Loucy (cell line): Measurements from ENCODE around the gene ADAT3.
A peak's percentile ranks its signal among the peaks of the same experiment; 100 is the strongest.

ENCODE experiments used
- H2AFZ ChIP-seq: fragments of 200-600 bp; sonication (generic); 2 replicates; pipeline ENCODE4 v1.6.0; 2016; ENCODE audit warnings: antibody characterized with exemption, mild to moderate bottlenecking, low read length, moderate library complexity
- H3F3A ChIP-seq: fragments of 200-600 bp; 2 replicates; pipeline ENCODE4 v1.6.0; 2016; ENCODE audit warnings: antibody characterized with exemption, low read depth, mild to moderate bottlenecking
- H3K27me3 ChIP-seq: fragments of 200-600 bp; sonication (generic); 2 replicates; pipeline ENCODE4 v1.6.1; 2014; ENCODE audit warnings: low read length, mild to moderate bottlenecking; ENCODE audit not compliant: insufficient read depth, poor library complexity, severe bottlenecking
- H3K36me3 ChIP-seq: fragments of 200-600 bp; sonication (generic); 2 replicates; pipeline ENCODE4 v1.6.1; 2016; ENCODE audit warnings: low read length; ENCODE audit not compliant: insufficient read depth
- H3K4me1 ChIP-seq: fragments of 200-600 bp; sonication (generic); 2 replicates; pipeline ENCODE4 v1.5.1; 2014; ENCODE audit warnings: low read length, mild to moderate bottlenecking; ENCODE audit not compliant: insufficient read depth, poor library complexity, severe bottlenecking
- H3K4me2 ChIP-seq: fragments of 200-600 bp; sonication (generic); 2 replicates; pipeline ENCODE4 v1.6.0; 2014; ENCODE audit warnings: antibody characterized with exemption, low read length, low read depth, mild to moderate bottlenecking; ENCODE audit not compliant: poor library complexity, severe bottlenecking
- H3K4me3 ChIP-seq: fragments of 200-600 bp; sonication (generic); 2 replicates; pipeline ENCODE4 v1.5.1; 2014; ENCODE audit warnings: low read length, mild to moderate bottlenecking, mixed read lengths; ENCODE audit not compliant: poor library complexity, severe bottlenecking
- H3K79me2 ChIP-seq: fragments of 200-600 bp; sonication (generic); 2 replicates; pipeline ENCODE4 v1.6.1; 2014; ENCODE audit warnings: low read length; ENCODE audit not compliant: insufficient read depth
- H3K9ac ChIP-seq: fragments of 200-600 bp; sonication (generic); 2 replicates; pipeline ENCODE4 v1.6.0; 2014; ENCODE audit warnings: mild to moderate bottlenecking, low read depth, low read length, moderate library complexity; ENCODE audit not compliant: poor library complexity, severe bottlenecking
- H3K9me2 ChIP-seq: fragments of 200-600 bp; sonication (generic); replicated peaks from 2 replicates; pipeline ENCODE4 v1.6.1; 2016; ENCODE audit warnings: low read depth, low read length, mixed read lengths
- H3K9me3 ChIP-seq: fragments of 200-600 bp; sonication (generic); 2 replicates; pipeline ENCODE4 v1.6.1; 2014; ENCODE audit warnings: mild to moderate bottlenecking, antibody characterized with exemption, low read length, low read depth; ENCODE audit not compliant: insufficient read depth
- H4K20me1 ChIP-seq: fragments of 200-600 bp; sonication (generic); 2 replicates; pipeline ENCODE4 v1.6.0; 2014; ENCODE audit warnings: antibody characterized with exemption, low read length, mild to moderate bottlenecking; ENCODE audit not compliant: insufficient read depth, poor library complexity, severe bottlenecking
- EZH2phosphoT487 ChIP-seq: fragments of 200-600 bp; IDR thresholded peaks from 2 replicates; pipeline ENCODE4 v1.6.1; 2018; ENCODE audit warnings: antibody characterized with exemption, mild to moderate bottlenecking, moderate library complexity, borderline replicate concordance
- TF ChIP-seq, protein P1 (sequence below): fragments of 200-600 bp; sonication (generic); conservative IDR thresholded peaks from 2 replicates; pipeline ENCODE4 v1.5.1; 2014; ENCODE audit warnings: mild to moderate bottlenecking, antibody characterized with exemption, low read length

ADAT3 gene

DNA sequence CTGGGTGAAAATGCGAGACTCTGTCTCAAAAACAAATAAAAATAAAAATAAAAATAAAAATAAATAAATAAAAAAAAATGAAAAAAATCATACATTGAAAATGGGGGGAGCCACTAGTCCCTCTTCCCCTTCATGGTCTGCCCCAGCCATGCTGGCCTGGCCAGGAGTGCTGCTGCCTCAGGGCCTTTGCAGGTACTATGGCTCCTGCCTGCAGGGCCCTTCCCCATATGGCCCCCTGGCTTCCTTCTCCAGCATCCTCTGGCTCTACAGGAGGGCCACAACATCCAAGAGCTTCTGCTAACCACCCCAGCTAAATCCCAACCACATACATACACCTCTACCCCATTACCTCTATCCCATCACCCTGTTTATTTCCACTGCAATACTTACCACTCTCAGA, 15.3 kb upstream of the ADAT3 start:
- no peaks in the 10 kb centered on the region for H3K9me2 ChIP-seq
- no peaks in the 10 kb centered on the region for H3K27me3 ChIP-seq
- no peaks in the 10 kb centered on the region for H3F3A ChIP-seq
- no peak overlapping the region for H3K4me3 ChIP-seq
- H3K36me3 ChIP-seq = no peaks in the 10 kb centered on the region
- no peak overlapping the region for H3K9ac ChIP-seq
- no peak overlapping the region for H2AFZ ChIP-seq
- no peaks in the 10 kb centered on the region for H3K9me3 ChIP-seq
- H3K4me1 ChIP-seq = peaks cover 3% of the 10 kb centered on the region
- peaks cover 2% of the 10 kb centered on the region for H3K79me2 ChIP-seq
- peaks cover under 1% of the 10 kb centered on the region for H4K20me1 ChIP-seq
- H3K4me2 ChIP-seq = no peak overlapping the region
- TF ChIP-seq EZH2phosphoT487 = no peak
- TF ChIP-seq, protein P1, sequence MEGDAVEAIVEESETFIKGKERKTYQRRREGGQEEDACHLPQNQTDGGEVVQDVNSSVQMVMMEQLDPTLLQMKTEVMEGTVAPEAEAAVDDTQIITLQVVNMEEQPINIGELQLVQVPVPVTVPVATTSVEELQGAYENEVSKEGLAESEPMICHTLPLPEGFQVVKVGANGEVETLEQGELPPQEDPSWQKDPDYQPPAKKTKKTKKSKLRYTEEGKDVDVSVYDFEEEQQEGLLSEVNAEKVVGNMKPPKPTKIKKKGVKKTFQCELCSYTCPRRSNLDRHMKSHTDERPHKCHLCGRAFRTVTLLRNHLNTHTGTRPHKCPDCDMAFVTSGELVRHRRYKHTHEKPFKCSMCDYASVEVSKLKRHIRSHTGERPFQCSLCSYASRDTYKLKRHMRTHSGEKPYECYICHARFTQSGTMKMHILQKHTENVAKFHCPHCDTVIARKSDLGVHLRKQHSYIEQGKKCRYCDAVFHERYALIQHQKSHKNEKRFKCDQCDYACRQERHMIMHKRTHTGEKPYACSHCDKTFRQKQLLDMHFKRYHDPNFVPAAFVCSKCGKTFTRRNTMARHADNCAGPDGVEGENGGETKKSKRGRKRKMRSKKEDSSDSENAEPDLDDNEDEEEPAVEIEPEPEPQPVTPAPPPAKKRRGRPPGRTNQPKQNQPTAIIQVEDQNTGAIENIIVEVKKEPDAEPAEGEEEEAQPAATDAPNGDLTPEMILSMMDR = no peak

DNA sequence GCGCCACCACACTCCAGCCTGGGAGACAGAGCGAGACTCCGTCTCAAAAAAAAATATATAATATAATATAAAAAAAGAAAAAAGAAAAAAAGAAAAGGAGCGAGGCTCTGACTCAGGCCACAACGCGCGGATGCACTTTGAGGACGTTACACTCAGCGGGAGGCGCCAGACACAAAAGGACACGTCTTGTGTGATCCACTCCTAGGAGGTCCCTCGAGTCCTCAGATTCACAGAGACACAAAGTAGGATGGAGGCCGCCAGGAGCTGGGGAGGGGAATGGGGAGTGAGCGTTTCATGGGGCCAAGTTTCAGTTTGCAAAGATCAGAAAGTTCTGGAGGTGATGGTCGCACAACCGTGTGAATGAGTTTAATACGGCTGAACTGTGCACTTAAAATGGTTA, 11.4 kb upstream of the ADAT3 start:
- Histone ChIP-seq H3K9me2 (no peaks in the 10 kb centered on the region), H3K4me2 (no peak overlapping the region), H3F3A (no peaks in the 10 kb centered on the region), H3K36me3 (no peaks in the 10 kb centered on the region), H3K4me1 (peaks cover 30% of the 10 kb centered on the region), H3K79me2 (peaks cover 5% of the 10 kb centered on the region; the same call in 1 of the 2 replicates), H2AFZ (no peak overlapping the region), H4K20me1 (no peaks in the 10 kb centered on the region), H3K27me3 (no peaks in the 10 kb centered on the region), H3K9ac (no peak overlapping the region), H3K9me3 (no peaks in the 10 kb centered on the region), H3K4me3 (no peak overlapping the region)
- TF ChIP-seq, protein P1 = no peak
- no peak for TF ChIP-seq EZH2phosphoT487

DNA sequence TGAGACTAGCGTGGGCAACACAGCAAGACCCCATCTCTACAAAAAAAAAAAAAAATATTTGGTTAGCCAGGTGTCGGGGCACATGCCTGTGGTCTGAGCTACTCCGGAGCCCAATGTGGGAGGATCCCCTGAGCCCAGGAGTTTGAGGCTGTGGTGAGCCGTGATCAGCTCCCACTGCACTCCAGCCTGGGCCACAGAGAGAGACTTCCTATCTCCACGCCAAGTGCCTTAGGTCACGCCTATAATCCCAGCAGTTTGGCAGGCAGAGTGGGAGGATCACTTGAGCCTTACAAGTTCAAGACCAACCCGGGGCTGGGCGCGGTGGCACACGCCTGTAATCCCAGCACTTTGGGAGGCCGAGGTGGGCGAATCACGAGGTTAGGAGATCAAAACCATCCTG, 8.7 kb upstream of the ADAT3 start:
- peak overlapping the region; percentile 67 for H3K9ac ChIP-seq
- H3F3A ChIP-seq = no peaks in the 10 kb centered on the region
- TF ChIP-seq, protein P1 = no peak
- TF ChIP-seq EZH2phosphoT487 = no peak
- no peaks in the 10 kb centered on the region for H3K9me2 ChIP-seq
- peaks cover 5% of the 10 kb centered on the region; the same call in 1 of the 2 replicates for H3K79me2 ChIP-seq
- no peaks in the 10 kb centered on the region for H3K27me3 ChIP-seq
- peak overlapping the region; percentile 66 for H3K4me3 ChIP-seq
- no peak overlapping the region for H2AFZ ChIP-seq
- H3K4me1 ChIP-seq = peaks cover 30% of the 10 kb centered on the region
- peak overlapping the region; percentile 74 for H3K4me2 ChIP-seq
- H4K20me1 ChIP-seq = no peaks in the 10 kb centered on the region
- H3K9me3 ChIP-seq = no peaks in the 10 kb centered on the region
- H3K36me3 ChIP-seq = no peaks in the 10 kb centered on the region
